Panc1 (cell line): ENCODE data around the gene USP12.

ENCODE experiments used
- CTCF ChIP-seq: fragments of 450-650 bp; IDR thresholded peaks from 2 replicates; pipeline ENCODE4 v1.5.1; 2017; ENCODE audit warnings: mild to moderate bottlenecking
- POLR2AphosphoS5 ChIP-seq: IDR thresholded peaks from 2 replicates; pipeline ENCODE4 v1.6.1; 2012; ENCODE audit warnings: mild to moderate bottlenecking, low read depth, low read length, moderate library complexity

DNA sequence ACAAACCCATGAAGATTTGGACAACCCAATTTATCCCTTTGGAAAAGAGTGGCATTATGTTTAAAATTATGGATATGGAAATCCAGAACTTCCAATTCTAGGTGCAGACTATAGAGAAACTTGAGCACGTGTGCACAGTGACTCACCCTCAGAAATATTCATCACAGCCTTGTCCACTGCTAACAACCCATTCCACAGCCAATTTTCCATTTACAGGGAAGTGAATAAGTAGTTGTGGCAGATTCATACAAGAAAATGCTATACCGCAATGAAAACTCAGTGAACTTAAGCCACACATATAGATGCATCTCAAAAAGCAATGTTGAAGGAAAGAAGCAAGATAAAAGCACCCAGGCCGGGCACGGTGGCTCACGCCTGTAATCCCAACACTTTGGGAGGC is 133.3 kb downstream of the USP12 start:
- TF ChIP-seq CTCF (no peak), POLR2AphosphoS5 (no peak)
